ENCODE results near the gene KCNK13. TPM values are rescaled to one million over a fixed set of nuclear protein-coding genes. Genes with fewer than 3 reads are reported as not detected.

KCNK13 gene
- total RNA-seq, 1 experiment from 2014 or later = not detected

DNA sequence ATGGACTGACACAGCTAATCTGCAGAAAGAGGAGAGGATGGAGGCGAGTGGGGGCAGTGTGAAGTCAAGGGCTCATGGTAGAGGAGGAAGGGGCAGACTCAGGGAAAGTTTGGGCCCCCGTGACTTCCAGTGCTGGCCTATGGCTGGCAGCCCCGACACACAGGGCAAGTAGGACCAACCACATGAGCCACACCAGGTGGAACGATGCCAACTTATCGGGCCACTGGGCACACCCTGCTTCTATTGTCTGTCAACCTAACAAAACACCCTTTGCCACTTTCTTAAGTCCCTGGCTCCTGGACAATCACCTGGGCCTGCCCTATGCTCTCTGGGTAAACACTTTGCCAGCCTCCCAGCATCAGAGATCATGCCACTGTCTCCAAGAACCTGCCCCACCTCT is 129.4 kb downstream of the KCNK13 start:
- Mint-ChIP-seq H3K27me3 (ENCODE audit: insufficient read depth, unreplicated experiment) (peaks cover under 1% of the 10 kb centered on the region), H3K4me1 (ENCODE audit: insufficient read depth, unreplicated experiment) (no peaks in the 10 kb centered on the region), H3K27ac (ENCODE audit: low read depth, unreplicated experiment) (no peak overlapping the region), H3K36me3 (ENCODE audit: insufficient read depth, unreplicated experiment) (no peaks in the 10 kb centered on the region), H3K4me3 (ENCODE audit: unreplicated experiment) (no peak overlapping the region), H3K9me3 (ENCODE audit: unreplicated experiment) (no peaks in the 10 kb centered on the region)
- TF ChIP-seq, protein P1, sequence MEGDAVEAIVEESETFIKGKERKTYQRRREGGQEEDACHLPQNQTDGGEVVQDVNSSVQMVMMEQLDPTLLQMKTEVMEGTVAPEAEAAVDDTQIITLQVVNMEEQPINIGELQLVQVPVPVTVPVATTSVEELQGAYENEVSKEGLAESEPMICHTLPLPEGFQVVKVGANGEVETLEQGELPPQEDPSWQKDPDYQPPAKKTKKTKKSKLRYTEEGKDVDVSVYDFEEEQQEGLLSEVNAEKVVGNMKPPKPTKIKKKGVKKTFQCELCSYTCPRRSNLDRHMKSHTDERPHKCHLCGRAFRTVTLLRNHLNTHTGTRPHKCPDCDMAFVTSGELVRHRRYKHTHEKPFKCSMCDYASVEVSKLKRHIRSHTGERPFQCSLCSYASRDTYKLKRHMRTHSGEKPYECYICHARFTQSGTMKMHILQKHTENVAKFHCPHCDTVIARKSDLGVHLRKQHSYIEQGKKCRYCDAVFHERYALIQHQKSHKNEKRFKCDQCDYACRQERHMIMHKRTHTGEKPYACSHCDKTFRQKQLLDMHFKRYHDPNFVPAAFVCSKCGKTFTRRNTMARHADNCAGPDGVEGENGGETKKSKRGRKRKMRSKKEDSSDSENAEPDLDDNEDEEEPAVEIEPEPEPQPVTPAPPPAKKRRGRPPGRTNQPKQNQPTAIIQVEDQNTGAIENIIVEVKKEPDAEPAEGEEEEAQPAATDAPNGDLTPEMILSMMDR (IDR thresholded peaks at IDR 0.05; ENCODE audit: unreplicated experiment) = no peak
- intact Hi-C loops (cut with micrococcal nuclease) = no loop called here
- CTCF ChIA-PET = no interaction called here
- POLR2A ChIA-PET = no interaction called here
- no TSS peak for BruUV-seq (replicated peaks)
- DNase-seq (ENCODE audit: unreplicated experiment) = no peak

DNA sequence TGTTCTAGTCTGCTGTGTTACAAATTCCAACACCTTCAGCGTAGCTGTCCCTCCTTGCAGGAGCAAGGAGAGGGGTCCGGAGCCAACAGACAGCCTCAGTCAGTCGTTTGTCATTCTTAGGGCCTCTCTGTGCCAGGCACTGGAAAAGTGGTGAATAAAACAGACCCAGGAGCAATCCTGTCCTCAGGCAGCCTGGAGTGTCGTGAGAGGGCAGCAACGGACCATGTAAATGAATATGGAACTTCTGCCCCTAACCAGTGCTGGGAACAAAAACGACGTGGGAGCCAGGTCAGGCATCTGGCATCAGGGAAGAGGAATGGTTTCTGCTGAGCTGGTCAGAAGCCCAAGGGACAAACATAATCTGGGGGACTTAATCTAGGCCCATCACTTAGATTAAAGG is 129.8 kb downstream of the KCNK13 start:
- no peak for DNase-seq (ENCODE audit: unreplicated experiment)
- no TSS peak for BruUV-seq (replicated peaks)
- ChIA-PET CTCF (no interaction called here), POLR2A (no interaction called here)
- Mint-ChIP-seq H3K36me3 (ENCODE audit: insufficient read depth, unreplicated experiment) (no peaks in the 10 kb centered on the region), H3K4me1 (ENCODE audit: insufficient read depth, unreplicated experiment) (no peaks in the 10 kb centered on the region), H3K27ac (ENCODE audit: low read depth, unreplicated experiment) (no peak overlapping the region), H3K9me3 (ENCODE audit: unreplicated experiment) (no peaks in the 10 kb centered on the region), H3K4me3 (ENCODE audit: unreplicated experiment) (no peak overlapping the region), H3K27me3 (ENCODE audit: insufficient read depth, unreplicated experiment) (peaks cover 5% of the 10 kb centered on the region)
- intact Hi-C loops (cut with micrococcal nuclease) = no loop called here
- TF ChIP-seq, protein P1 (IDR thresholded peaks at IDR 0.05; ENCODE audit: unreplicated experiment) = no peak

DNA sequence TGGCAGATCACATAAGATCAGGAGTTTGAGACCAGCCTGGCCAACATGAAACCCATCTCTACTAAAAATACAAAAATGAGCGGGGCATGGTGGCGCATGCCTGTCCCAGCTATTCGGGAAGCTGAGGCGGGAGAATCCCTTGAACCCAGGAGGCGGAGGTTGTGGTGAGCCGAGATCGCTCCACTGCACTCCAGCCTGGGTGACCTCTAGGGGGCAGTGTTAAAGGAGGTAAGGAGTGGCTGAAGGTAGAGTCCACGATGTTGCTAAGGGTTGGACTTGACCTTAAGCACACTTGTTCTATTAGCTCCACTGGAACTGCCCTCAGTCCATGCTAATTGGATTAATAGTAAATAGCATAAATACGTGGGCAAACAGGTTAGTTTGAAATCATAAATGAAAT is 132.1 kb downstream of the KCNK13 start:
- peak; percentile 14 for DNase-seq (ENCODE audit: unreplicated experiment)
- TF ChIP-seq, protein P1 (IDR thresholded peaks at IDR 0.05; ENCODE audit: unreplicated experiment) = peak; percentile 29
- Mint-ChIP-seq H3K27me3 (ENCODE audit: insufficient read depth, unreplicated experiment) (peaks cover 18% of the 10 kb centered on the region), H3K9me3 (ENCODE audit: unreplicated experiment) (no peaks in the 10 kb centered on the region), H3K4me3 (ENCODE audit: unreplicated experiment) (no peak overlapping the region), H3K4me1 (ENCODE audit: insufficient read depth, unreplicated experiment) (no peaks in the 10 kb centered on the region), H3K27ac (ENCODE audit: low read depth, unreplicated experiment) (no peak overlapping the region), H3K36me3 (ENCODE audit: insufficient read depth, unreplicated experiment) (no peaks in the 10 kb centered on the region)
- intact Hi-C loops (cut with micrococcal nuclease) = no loop called here
- POLR2A ChIA-PET = no interaction called here
- CTCF ChIA-PET = interaction anchor here (0.8 to 1.2 kb wide), 2 partner anchors 127 to 221 kb away, joined by 3 to 4 read pairs; no protein-coding TSS in a partner anchor
- no TSS peak for BruUV-seq (replicated peaks)

DNA sequence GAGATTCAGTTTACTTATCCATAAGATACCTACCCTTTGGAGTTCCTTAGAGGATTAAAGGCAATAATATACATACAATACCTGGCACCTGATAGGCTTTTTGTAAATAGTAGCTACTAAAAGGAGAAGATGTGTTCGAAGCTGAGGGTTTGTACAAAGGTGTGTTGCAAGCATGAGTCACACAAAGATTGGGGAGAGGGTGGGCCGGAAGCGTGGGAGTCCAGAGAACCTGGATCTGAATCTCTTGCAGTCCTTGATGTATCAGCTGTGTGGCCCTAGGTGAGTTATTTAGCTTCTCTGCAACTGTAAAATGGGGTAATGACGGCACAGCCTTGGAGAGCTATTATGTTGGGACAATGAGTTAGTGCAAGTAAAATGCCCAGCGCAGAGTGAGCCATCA is 132.9 kb downstream of the KCNK13 start:
- intact Hi-C loops (cut with micrococcal nuclease) = no loop called here
- H3K36me3 Mint-ChIP-seq (ENCODE audit: insufficient read depth, unreplicated experiment) = no peaks in the 10 kb centered on the region
- peaks cover 18% of the 10 kb centered on the region for H3K27me3 Mint-ChIP-seq (ENCODE audit: insufficient read depth, unreplicated experiment)
- ChIA-PET CTCF (interaction anchor here (0.7 to 1.2 kb wide), 5 partner anchors 35 to 221 kb away, joined by 3 to 4 read pairs (median 3); no protein-coding TSS in a partner anchor), POLR2A (no interaction called here)
- no peaks in the 10 kb centered on the region for H3K9me3 Mint-ChIP-seq (ENCODE audit: unreplicated experiment)
- TF ChIP-seq, protein P1 (IDR thresholded peaks at IDR 0.05; ENCODE audit: unreplicated experiment) = no peak
- H3K4me3 Mint-ChIP-seq (ENCODE audit: unreplicated experiment) = no peak overlapping the region
- H3K27ac Mint-ChIP-seq (ENCODE audit: low read depth, unreplicated experiment) = no peak overlapping the region
- no TSS peak for BruUV-seq (replicated peaks)
- no peaks in the 10 kb centered on the region for H3K4me1 Mint-ChIP-seq (ENCODE audit: insufficient read depth, unreplicated experiment)
- DNase-seq (ENCODE audit: unreplicated experiment) = peak; percentile 79

Measured in MCF 10A (cell line).